ENCODE data around the gene TMEM42.

TMEM42 gene

GRCh38 chr3:44914936-44915335 lies 53.2 kb downstream of the TMEM42 start:
- no peak for DNase-seq
